GM23338 (cell line): Measurements from ENCODE around the gene CEP131.
A peak's percentile ranks its signal among the peaks of the same experiment; 100 is the strongest.

Experiments
- CREB1 ChIP-seq: fragments of 250-450 bp; sonication (Bioruptor Pico); IDR thresholded peaks from 2 replicates; pipeline ENCODE4 v1.5.0; 2020; ENCODE audit warnings: low read depth, mild to moderate bottlenecking, moderate library complexity
- CTCF ChIP-seq, 2 experiments: fragments of 200-600 bp in 1 of 2; sonication (generic) in 1 of 2; conservative IDR thresholded peaks; 2 replicates each; pipeline versions ENCODE4 v1.5.1 to v1.6.1; 2016 to 2017; ENCODE audit warnings: antibody characterized with exemption in 2 of 2, low read depth in 2 of 2, mild to moderate bottlenecking in 2 of 2, moderate library complexity in 1 of 2
- ETS1 ChIP-seq: IDR thresholded peaks from 2 replicates; pipeline ENCODE4 v1.6.1; 2016; ENCODE audit warnings: antibody characterized with exemption
- EZH2 ChIP-seq: fragments of 200-600 bp; sonication (generic); IDR thresholded peaks from one replicate; pipeline ENCODE4 v1.8.0; 2017; ENCODE audit warnings: antibody characterized with exemption, mild to moderate bottlenecking, low read depth; ENCODE audit not compliant: unreplicated experiment
- EZH2phosphoT487 ChIP-seq: fragments of 200-600 bp; sonication (generic); IDR thresholded peaks from one replicate; pipeline ENCODE4 v1.8.1; 2018; ENCODE audit warnings: antibody characterized with exemption; ENCODE audit not compliant: unreplicated experiment
- JUNB ChIP-seq: IDR thresholded peaks from one replicate; pipeline ENCODE4 v1.6.1; 2016; ENCODE audit warnings: antibody characterized with exemption; ENCODE audit not compliant: unreplicated experiment
- NANOG ChIP-seq: IDR thresholded peaks from 2 replicates; pipeline ENCODE4 v1.6.1; 2016; ENCODE audit warnings: antibody characterized with exemption, borderline replicate concordance
- POLR2AphosphoS5 ChIP-seq: IDR thresholded peaks from 2 replicates; pipeline ENCODE4 v1.6.1; 2016; ENCODE audit warnings: antibody characterized with exemption, low read depth
- REST ChIP-seq: IDR thresholded peaks from one replicate; pipeline ENCODE4 v1.6.1; 2018; ENCODE audit warnings: antibody characterized with exemption; ENCODE audit not compliant: unreplicated experiment
- ZNF114 ChIP-seq: fragments of 250-450 bp; sonication (Bioruptor Pico); IDR thresholded peaks from 2 replicates; pipeline ENCODE4 v1.5.0; 2020; ENCODE audit warnings: mild to moderate bottlenecking, moderate library complexity
- ZNF331 ChIP-seq: fragments of 250-450 bp; sonication (Bioruptor Pico); IDR thresholded peaks from 2 replicates; pipeline ENCODE4 v1.5.0; 2020; ENCODE audit warnings: low read depth, mild to moderate bottlenecking, moderate library complexity

- 0 out of 4 replicates have a peak, but pooled peaks of 1 of the 2 experiments have one; percentile 15 for TF ChIP-seq CTCF (conservative IDR thresholded peaks at IDR 0.05; ENCODE audit: low read depth in 2 of 2)
- no peak for TF ChIP-seq EZH2
- no peak for TF ChIP-seq POLR2AphosphoS5
- no peak for TF ChIP-seq ZNF114 (CRISPR knock-in tag)
- TF ChIP-seq EZH2phosphoT487: no peak
- no peak for TF ChIP-seq REST
- TF ChIP-seq CREB1 (CRISPR knock-in tag): no peak
- no peak for TF ChIP-seq ETS1
- TF ChIP-seq JUNB: no peak
- no peak for TF ChIP-seq NANOG
- TF ChIP-seq ZNF331 (CRISPR knock-in tag): no peak
Measured at GRCh38 chr17:81250286-81251093, 27.7 kb upstream of the CEP131 start.
